OCI-LY1 (cell line): ENCODE measurements around the gene HSBP1L1.
A peak's percentile ranks its signal among the peaks of the same experiment; 100 is the strongest.

Experiments
- H2AFZ ChIP-seq: fragments of 200-600 bp; sonication (generic), shearing (Covaris generic); 2 replicates; pipeline ENCODE4 v1.6.0; 2014; ENCODE audit warnings: antibody characterized with exemption, mild to moderate bottlenecking, low read length
- H3F3A ChIP-seq: fragments of 200-600 bp; sonication (generic), shearing (Covaris generic); 2 replicates; pipeline ENCODE4 v1.6.0; 2014; ENCODE audit warnings: mild to moderate bottlenecking, antibody characterized with exemption, low read length, moderate library complexity; ENCODE audit not compliant: insufficient read depth
- H3K27ac ChIP-seq: fragments of 200-600 bp; sonication (generic); 2 replicates; pipeline ENCODE4 v1.5.1; 2014; ENCODE audit warnings: low read length, mixed run types, mild to moderate bottlenecking, low read depth; ENCODE audit not compliant: poor library complexity, severe bottlenecking
- H3K27me3 ChIP-seq: fragments of 200-600 bp; sonication (generic); 2 replicates; pipeline ENCODE4 v1.6.0; 2014; ENCODE audit warnings: antibody characterized with exemption, mild to moderate bottlenecking, low read length, moderate library complexity; ENCODE audit not compliant: insufficient read depth
- H3K36me3 ChIP-seq: fragments of 200-600 bp; sonication (generic); 2 replicates; pipeline ENCODE4 v1.6.1; 2014; ENCODE audit warnings: mild to moderate bottlenecking, antibody characterized with exemption, low read length, moderate library complexity, mixed read lengths; ENCODE audit not compliant: insufficient read depth
- H3K4me1 ChIP-seq: fragments of 200-600 bp; sonication (generic); 2 replicates; pipeline ENCODE4 v1.5.1; 2014; ENCODE audit warnings: mild to moderate bottlenecking, low read length, moderate library complexity; ENCODE audit not compliant: insufficient read depth, severe bottlenecking
- H3K4me2 ChIP-seq: fragments of 200-600 bp; sonication (generic), shearing (Covaris generic); 2 replicates; pipeline ENCODE4 v1.6.1; 2014; ENCODE audit warnings: low read length
- H3K4me3 ChIP-seq: fragments of 200-600 bp; sonication (generic); 2 replicates; pipeline ENCODE4 v1.5.1; 2014; ENCODE audit warnings: low read length, low read depth, mild to moderate bottlenecking, mixed read lengths; ENCODE audit not compliant: poor library complexity, severe bottlenecking
- H3K79me2 ChIP-seq: fragments of 200-600 bp; shearing (Covaris generic); 2 replicates; pipeline ENCODE4 v1.6.1; 2016; ENCODE audit warnings: mixed run types, low read length, mixed read lengths; ENCODE audit not compliant: insufficient read depth
- H3K9ac ChIP-seq: fragments of 200-600 bp; sonication (generic), shearing (Covaris generic); 2 replicates; pipeline ENCODE4 v1.6.1; 2014; ENCODE audit warnings: mild to moderate bottlenecking, low read length, mixed read lengths
- H3K9me2 ChIP-seq: fragments of 200-600 bp; sonication (generic), shearing (Covaris generic); 2 replicates; pipeline ENCODE4 v1.6.1; 2014; ENCODE audit warnings: low read depth, mild to moderate bottlenecking, low read length, mixed read lengths
- H3K9me3 ChIP-seq: fragments of 200-600 bp; shearing (Covaris generic); 2 replicates; pipeline ENCODE4 v1.6.1; 2014; ENCODE audit warnings: low read length, mixed read lengths
- H4K20me1 ChIP-seq: fragments of 200-600 bp; sonication (generic), shearing (Covaris generic); 2 replicates; pipeline ENCODE4 v1.6.0; 2016; ENCODE audit warnings: mild to moderate bottlenecking, low read length; ENCODE audit not compliant: insufficient read depth
- EZH2 ChIP-seq: fragments of 200-600 bp; sonication (generic), shearing (Covaris generic); IDR thresholded peaks from 2 replicates; pipeline ENCODE4 v1.8.0; 2017; ENCODE audit warnings: borderline replicate concordance, mixed run types, mild to moderate bottlenecking, antibody characterized with exemption, low read length, moderate library complexity, mixed read lengths
- TF ChIP-seq, protein P1 (sequence below): fragments of 200-600 bp; sonication (generic), shearing (Covaris generic); IDR thresholded peaks from 2 replicates; pipeline ENCODE4 v1.5.1; 2017; ENCODE audit warnings: mild to moderate bottlenecking, antibody characterized with exemption, low read length, moderate library complexity, mixed read lengths

HSBP1L1 gene

DNA sequence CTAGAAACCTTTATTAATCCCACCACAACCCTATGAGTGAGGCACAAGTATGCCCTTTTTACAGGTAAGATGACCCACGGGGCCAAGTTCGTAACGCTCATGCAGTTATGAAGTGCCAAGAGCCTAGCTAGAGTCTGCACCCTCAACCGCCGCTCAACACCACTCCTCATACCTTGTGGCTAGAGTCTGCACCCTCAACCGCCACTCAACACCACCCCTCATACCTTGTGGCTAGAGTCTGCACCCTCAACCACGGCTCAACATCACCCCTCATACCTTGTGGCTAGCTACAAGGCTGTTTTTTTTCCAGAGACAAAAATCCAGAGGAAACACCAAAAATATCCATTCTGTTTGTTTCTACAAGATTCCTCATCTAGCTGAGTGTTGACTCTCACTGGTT, 19.4 kb downstream of the HSBP1L1 start:
- peaks cover 70% of the 10 kb centered on the region for H3K36me3 ChIP-seq

DNA sequence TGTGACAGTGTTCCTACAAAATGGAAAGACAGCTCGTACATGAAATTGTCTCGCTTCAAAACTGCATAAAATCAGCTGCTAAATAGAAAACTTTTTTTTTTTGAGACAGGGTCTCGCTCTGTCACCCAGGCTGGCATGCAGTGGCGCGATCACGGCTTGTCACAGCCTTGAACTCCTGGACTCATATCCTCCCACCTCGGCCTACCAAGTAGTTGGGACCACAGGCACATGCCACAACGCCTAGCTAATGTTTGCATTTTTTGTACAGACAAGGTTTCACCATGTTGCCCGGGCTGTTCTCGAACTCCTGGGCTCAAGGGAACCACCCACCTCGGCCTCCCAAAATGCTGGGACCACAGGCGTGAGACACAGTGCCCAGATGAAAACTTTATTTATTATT, 20.7 kb downstream of the HSBP1L1 start:
- Histone ChIP-seq H3K9me2 (no peaks in the 10 kb centered on the region), H3K27ac (no peak overlapping the region), H3F3A (no peaks in the 10 kb centered on the region), H3K79me2 (peaks cover 80% of the 10 kb centered on the region), H3K4me1 (peaks cover 26% of the 10 kb centered on the region), H3K4me3 (no peak overlapping the region), H3K4me2 (no peak overlapping the region), H3K9me3 (no peaks in the 10 kb centered on the region), H3K36me3 (peaks cover 56% of the 10 kb centered on the region), H3K27me3 (no peaks in the 10 kb centered on the region), H4K20me1 (no peaks in the 10 kb centered on the region; the same call in 1 of the 2 replicates), H3K9ac (no peak overlapping the region), H2AFZ (no peak overlapping the region)
- no peak for TF ChIP-seq EZH2
- TF ChIP-seq, protein P1, sequence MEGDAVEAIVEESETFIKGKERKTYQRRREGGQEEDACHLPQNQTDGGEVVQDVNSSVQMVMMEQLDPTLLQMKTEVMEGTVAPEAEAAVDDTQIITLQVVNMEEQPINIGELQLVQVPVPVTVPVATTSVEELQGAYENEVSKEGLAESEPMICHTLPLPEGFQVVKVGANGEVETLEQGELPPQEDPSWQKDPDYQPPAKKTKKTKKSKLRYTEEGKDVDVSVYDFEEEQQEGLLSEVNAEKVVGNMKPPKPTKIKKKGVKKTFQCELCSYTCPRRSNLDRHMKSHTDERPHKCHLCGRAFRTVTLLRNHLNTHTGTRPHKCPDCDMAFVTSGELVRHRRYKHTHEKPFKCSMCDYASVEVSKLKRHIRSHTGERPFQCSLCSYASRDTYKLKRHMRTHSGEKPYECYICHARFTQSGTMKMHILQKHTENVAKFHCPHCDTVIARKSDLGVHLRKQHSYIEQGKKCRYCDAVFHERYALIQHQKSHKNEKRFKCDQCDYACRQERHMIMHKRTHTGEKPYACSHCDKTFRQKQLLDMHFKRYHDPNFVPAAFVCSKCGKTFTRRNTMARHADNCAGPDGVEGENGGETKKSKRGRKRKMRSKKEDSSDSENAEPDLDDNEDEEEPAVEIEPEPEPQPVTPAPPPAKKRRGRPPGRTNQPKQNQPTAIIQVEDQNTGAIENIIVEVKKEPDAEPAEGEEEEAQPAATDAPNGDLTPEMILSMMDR = no peak

More for the DNA sequence above, 19.4 kb downstream of the HSBP1L1 start:
- TF ChIP-seq, protein P1 = no peak
- TF ChIP-seq EZH2 = no peak
- Histone ChIP-seq H4K20me1 (peaks cover 3% of the 10 kb centered on the region), H3K9ac (no peak overlapping the region), H3K27ac (no peak overlapping the region), H3K9me3 (no peaks in the 10 kb centered on the region), H3K4me1 (peaks cover 20% of the 10 kb centered on the region), H3K79me2 (peaks cover 93% of the 10 kb centered on the region), H3K27me3 (no peaks in the 10 kb centered on the region), H2AFZ (no peak overlapping the region), H3K4me3 (no peak overlapping the region), H3F3A (no peaks in the 10 kb centered on the region), H3K9me2 (no peaks in the 10 kb centered on the region), H3K4me2 (no peak overlapping the region)

DNA sequence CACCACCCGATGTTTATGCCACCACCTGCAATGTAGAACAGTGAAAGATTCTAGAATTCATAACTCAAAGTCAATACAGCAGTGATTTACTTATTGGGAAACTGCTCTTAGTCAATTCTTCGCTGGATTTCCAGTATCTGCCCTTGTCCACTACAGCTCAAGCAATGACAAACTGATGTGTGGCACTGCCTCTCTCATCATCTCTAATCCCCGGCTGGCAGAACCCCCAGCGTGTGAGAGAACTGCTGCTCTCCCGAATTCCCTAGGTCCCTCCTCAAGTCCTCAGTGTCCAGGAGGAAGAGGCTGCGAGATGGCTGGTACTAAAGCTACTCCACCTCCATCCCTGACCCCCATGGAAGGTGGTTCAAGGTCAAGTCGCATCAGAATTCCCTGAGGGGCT, 22.3 kb downstream of the HSBP1L1 start:
- H3K27ac ChIP-seq = no peak overlapping the region
- peaks cover 52% of the 10 kb centered on the region for H3K36me3 ChIP-seq
- peaks cover 26% of the 10 kb centered on the region for H3K4me1 ChIP-seq
- H2AFZ ChIP-seq = no peak overlapping the region
- TF ChIP-seq, protein P1 = no peak
- TF ChIP-seq EZH2 = no peak
- H3K4me3 ChIP-seq = peak overlapping the region; percentile 81
- H4K20me1 ChIP-seq = no peaks in the 10 kb centered on the region
- peak overlapping the region; percentile 93 for H3K4me2 ChIP-seq
- H3K9me2 ChIP-seq = no peaks in the 10 kb centered on the region
- peak overlapping the region; percentile 93 for H3K9ac ChIP-seq
- no peaks in the 10 kb centered on the region for H3F3A ChIP-seq
- no peaks in the 10 kb centered on the region for H3K9me3 ChIP-seq
- H3K27me3 ChIP-seq = no peaks in the 10 kb centered on the region
- H3K79me2 ChIP-seq = peaks cover 64% of the 10 kb centered on the region
